IPS DF 19.7 (cell line): ENCODE data around the gene MED13.
A peak's percentile ranks its signal among the peaks of the same experiment; 100 is the strongest.
"Not testable (repeated sequence)": the region's sequence is repeated elsewhere in the genome, so short reads cannot be mapped to it uniquely, and the experiment has no call there.

Experiments
- DNase-seq: peaks from one replicate; pipeline ENCODE4 v3.0.0-alpha.2; 2013; ENCODE audit warnings: low read depth, low spot score

Gene MED13

GRCh38 chr17:62086737-62087136 lies 21.7 kb upstream of the MED13 start:
- no peak for DNase-seq

GRCh38 chr17:62085511-62086408 lies 20.7 kb upstream of the MED13 start:
- no peak for DNase-seq

GRCh38 chr17:62084585-62084984 lies 19.5 kb upstream of the MED13 start:
- DNase-seq = no peak

- no peak for DNase-seq
These were observed 18.6 kb upstream of the MED13 start for GRCh38 chr17:62083651-62084050.

GRCh38 chr17:62080647-62081046 lies 15.6 kb upstream of the MED13 start:
- no peak for DNase-seq

- DNase-seq = no peak
These were observed 12.9 kb upstream of the MED13 start for GRCh38 chr17:62078009-62078408.

GRCh38 chr17:62076864-62077788 lies 12.0 kb upstream of the MED13 start:
- DNase-seq = no peak

- DNase-seq = no peak
These were observed 10.3 kb upstream of the MED13 start for GRCh38 chr17:62075308-62075815.

- no peak for DNase-seq
These were observed 8.9 kb upstream of the MED13 start for GRCh38 chr17:62073993-62074392.

GRCh38 chr17:62072855-62073254 lies 7.8 kb upstream of the MED13 start:
- DNase-seq = not testable (repeated sequence)

- DNase-seq = no peak
These were observed 5.8 kb upstream of the MED13 start for GRCh38 chr17:62070900-62071299.

- DNase-seq = peak; percentile 9
These were observed 2.4 kb upstream of the MED13 start for GRCh38 chr17:62067165-62068145.

GRCh38 chr17:62065611-62066468 lies 762 bp upstream of the MED13 start:
- DNase-seq = peak; percentile 73

- no peak for DNase-seq
These were observed 868 bp downstream of the MED13 start for GRCh38 chr17:62064029-62064790.

GRCh38 chr17:62062944-62063343 lies 2.1 kb downstream of the MED13 start:
- no peak for DNase-seq

GRCh38 chr17:62062302-62062701 lies 2.8 kb downstream of the MED13 start:
- no peak for DNase-seq

- DNase-seq = no peak
These were observed 5.7 kb downstream of the MED13 start for GRCh38 chr17:62059414-62059813.

GRCh38 chr17:62058611-62059010 lies 6.5 kb downstream of the MED13 start:
- DNase-seq = no peak

GRCh38 chr17:62057696-62058095 lies 7.4 kb downstream of the MED13 start:
- no peak for DNase-seq
